Pancreas (tissue), 10 donors: ENCODE data around the gene SERPINH1. TPM values are rescaled to one million over a fixed set of nuclear protein-coding genes. Genes with fewer than 3 reads are reported as not detected.

Experiments
- ATAC-seq, 4 donors: fragments of 200-7000 bp; cut with Tn5 transposase; one replicate each; pipeline versions ENCODE4 v1.8.0 to v1.9.1; 2020; ENCODE audit warnings: mild to moderate bottlenecking in 4 of 4, moderate library complexity in 4 of 4
- DNase-seq, 6 donors: peaks; one replicate each; pipeline ENCODE4 v3.0.0-alpha.2; 2020
- FAIRE-seq: peaks from 2 replicates; lab custom pipeline; 2012; peaks lifted over from hg19 to GRCh38; lab: Jason Lieb, UNC
- H3K27ac ChIP-seq, 4 donors: fragments of 200-600 bp; sonication (generic); 1 replicate in 3 of 4; 2 replicates in 1 of 4; pipeline versions ENCODE4 v1.5.0 to v1.8.0; 2020
- H3K27me3 ChIP-seq, 4 donors: fragments of 200-600 bp; one replicate each; pipeline ENCODE4 v1.8.0; 2021
- H3K36me3 ChIP-seq, 3 donors: fragments of 200-600 bp; sonication (generic) in 1 of 3; one replicate each; pipeline versions ENCODE4 v1.5.0 to v1.8.0; 2020 to 2021
- H3K4me1 ChIP-seq, 3 donors: fragments of 200-600 bp; one replicate each; pipeline ENCODE4 v1.8.0; 2021
- H3K4me3 ChIP-seq, 4 donors: fragments of 200-600 bp; sonication (generic) in 2 of 4; one replicate each; pipeline versions ENCODE4 v1.5.0 to v1.8.0; 2020 to 2021
- H3K9me3 ChIP-seq, 4 donors: fragments of 200-600 bp; one replicate each; pipeline ENCODE4 v1.8.0; 2021
- WGBS, 2 donors: extraction: QIAGEN DNeasy Blood & Tissue Kit; methylation state at CpG; one replicate each; pipeline ENCODE4 v1.1.7; 2013; 5-methylcytosine and 5-hydroxymethylcytosine counted together
- intact Hi-C, 3 donors: fragments of 100-400 bp; cut with DNase I; formaldehyde crosslinking; loops; one replicate each; pipeline versions ENCODE4 v1.11.1 to v1.14.2; 2022
- polyA plus RNA-seq, 2 donors: library from polyadenylated mRNA; stranded (reverse); fragments of 200-250 nt; gene quantifications; one replicate each; pipeline ENCODE4 v1.2.3, GENCODE V29; 2013
- total RNA-seq, 6 donors: library from RNA; stranded (reverse); fragmentation: NEBNext Ultra II Directional in 4 of 6; extraction: Animal tissue kit (Norgen Biotek cat#: 25700) in 4 of 6; gene quantifications; one replicate each; pipeline versions ENCODE4 v1.2.1 to v1.2.4, GENCODE V29; 2021 to 2023
- TF ChIP-seq, protein P1 (sequence below), 4 donors: fragments of 200-600 bp; sonication (generic) in 3 of 4; IDR thresholded peaks; one replicate each; pipeline versions ENCODE4 v1.5.0 to v1.8.0; 2021; ENCODE audit warnings: antibody characterized with exemption in 4 of 4
- donor health status: healthy with polysubstance abuse.
- donor health status: DM: no; HTN: no; CAD: no; lungs with moderate emphysema.
- donor health status: DM: no; HTN: no; CAD: no.
- donor health status: control.
- donor health status: control.
- donor health status: Bipolar disorder and iron deficiency.
- donor health status: DM: yes; HTN: yes; CAD: no.
- donor health status: DM: no; HTN: no; CAD: no.
- donor health status: DM: no; HTN: no; CAD: no.
- donor health status: DM: yes; HTN: yes; CAD: no.

The SERPINH1 gene
- total RNA-seq (10 to 100 TPM in 5 of 6 donors, 1 to 10 TPM in 1; 9.3 to 87.7 (median 18.2) TPM), polyA plus RNA-seq (10 to 100 TPM; 22.7 to 25.9 TPM)

- intact Hi-C loops: no loop called here
- Histone ChIP-seq H3K27ac (peak within 1 kb of the TSS; percentile 95 to 98 (median 97)), H3K4me3 (peak within 1 kb of the TSS; percentile 55 to 94 (median 90)), H3K36me3 (peaks cover 0 to 7% (median 2%) of the 10 kb centered on the region in 3 donors), H3K4me1 (peaks cover 5 to 9% (median 6%) of the 10 kb centered on the region in 3 donors), H3K27me3 (no peaks in the 10 kb centered on the region), H3K9me3 (no peaks in the 10 kb centered on the region)
- DNase-seq (peak; percentile 83 to 94 (median 83)), FAIRE-seq (no peak), ATAC-seq (peak; percentile 88 to 94 (median 93))
- 0 to 1% methylated on average over 50 to 51 of the region's 51 CpGs for WGBS, 2 donors
- TF ChIP-seq, protein P1, sequence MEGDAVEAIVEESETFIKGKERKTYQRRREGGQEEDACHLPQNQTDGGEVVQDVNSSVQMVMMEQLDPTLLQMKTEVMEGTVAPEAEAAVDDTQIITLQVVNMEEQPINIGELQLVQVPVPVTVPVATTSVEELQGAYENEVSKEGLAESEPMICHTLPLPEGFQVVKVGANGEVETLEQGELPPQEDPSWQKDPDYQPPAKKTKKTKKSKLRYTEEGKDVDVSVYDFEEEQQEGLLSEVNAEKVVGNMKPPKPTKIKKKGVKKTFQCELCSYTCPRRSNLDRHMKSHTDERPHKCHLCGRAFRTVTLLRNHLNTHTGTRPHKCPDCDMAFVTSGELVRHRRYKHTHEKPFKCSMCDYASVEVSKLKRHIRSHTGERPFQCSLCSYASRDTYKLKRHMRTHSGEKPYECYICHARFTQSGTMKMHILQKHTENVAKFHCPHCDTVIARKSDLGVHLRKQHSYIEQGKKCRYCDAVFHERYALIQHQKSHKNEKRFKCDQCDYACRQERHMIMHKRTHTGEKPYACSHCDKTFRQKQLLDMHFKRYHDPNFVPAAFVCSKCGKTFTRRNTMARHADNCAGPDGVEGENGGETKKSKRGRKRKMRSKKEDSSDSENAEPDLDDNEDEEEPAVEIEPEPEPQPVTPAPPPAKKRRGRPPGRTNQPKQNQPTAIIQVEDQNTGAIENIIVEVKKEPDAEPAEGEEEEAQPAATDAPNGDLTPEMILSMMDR (IDR thresholded peaks at IDR 0.05): no peak
These were observed at the start of gene SERPINH1 for GRCh38 chr11:75562048-75562835. Gene SERPINH1, plus strand, starts transcription at chr11:75562253. Its CDS starts 4,097 bp downstream, at chr11:75566350.

GRCh38 chr11:75513250-75513649, 48.8 kb upstream of the SERPINH1 start:
- Histone ChIP-seq H3K4me1 (no peaks in the 10 kb centered on the region), H3K9me3 (no peaks in the 10 kb centered on the region), H3K36me3 (no peaks in the 10 kb centered on the region), H3K4me3 (no peak overlapping the region), H3K27ac (no peak overlapping the region), H3K27me3 (no peaks in the 10 kb centered on the region)
- no peak for FAIRE-seq
- intact Hi-C loops: no loop called here
- no peak for DNase-seq
- TF ChIP-seq, protein P1 (IDR thresholded peaks at IDR 0.05): no peak
- 45 to 46% methylated on average over 5 of the region's 5 CpGs for WGBS, 2 donors
- peak; percentile 31 to 57 (median 52) for ATAC-seq

- Histone ChIP-seq H3K9me3 (no peaks in the 10 kb centered on the region), H3K4me1 (no peaks in the 10 kb centered on the region), H3K27ac (no peak overlapping the region), H3K36me3 (no peaks in the 10 kb centered on the region), H3K4me3 (no peak overlapping the region), H3K27me3 (no peaks in the 10 kb centered on the region)
- TF ChIP-seq, protein P1 (IDR thresholded peaks at IDR 0.05): no peak
- DNase-seq (no peak), ATAC-seq (no peak), FAIRE-seq (no peak)
- intact Hi-C loops: no loop called here
These were observed 47.5 kb upstream of the SERPINH1 start for GRCh38 chr11:75514596-75514995.

DNA sequence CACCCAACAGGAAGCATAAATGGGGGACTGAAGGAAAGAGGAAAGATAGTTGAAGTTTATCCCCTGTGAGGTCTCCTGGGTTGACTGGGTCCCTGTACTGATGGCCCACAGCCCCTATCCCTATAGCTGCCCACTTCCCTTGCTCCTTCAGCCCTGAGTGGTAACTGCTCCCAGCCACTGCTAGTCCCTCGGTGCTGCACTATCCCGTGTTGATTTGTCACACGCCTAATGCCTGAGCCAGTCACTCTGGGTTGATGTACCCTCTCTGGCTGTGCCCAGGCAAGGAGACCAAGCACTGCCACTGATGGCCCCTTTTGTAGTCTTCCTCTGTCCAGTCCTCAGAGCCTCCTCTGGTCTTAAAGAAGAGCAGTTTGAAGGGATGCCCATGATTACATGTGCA, 45.9 kb upstream of the SERPINH1 start:
- FAIRE-seq (no peak), ATAC-seq (no peak), DNase-seq (no peak)
- intact Hi-C loops: no loop called here
- H3K9me3 ChIP-seq: no peaks in the 10 kb centered on the region
- H3K27ac ChIP-seq: no peak overlapping the region
- 96% methylated on average over 3 of the region's 3 CpGs for WGBS, 2 donors
- H3K4me3 ChIP-seq: no peak overlapping the region
- no peaks in the 10 kb centered on the region for H3K4me1 ChIP-seq
- TF ChIP-seq, protein P1 (IDR thresholded peaks at IDR 0.05): no peak
- H3K27me3 ChIP-seq: no peaks in the 10 kb centered on the region
- no peaks in the 10 kb centered on the region for H3K36me3 ChIP-seq

- DNase-seq: no peak
- 90 to 92% methylated on average over 7 of the region's 7 CpGs for WGBS, 2 donors
- no peaks in the 10 kb centered on the region for H3K9me3 ChIP-seq
- FAIRE-seq: no peak
- H3K27ac ChIP-seq: no peak overlapping the region
- no peak overlapping the region for H3K4me3 ChIP-seq
- intact Hi-C loops: no loop called here
- ATAC-seq: no peak
- H3K4me1 ChIP-seq: no peaks in the 10 kb centered on the region
- H3K36me3 ChIP-seq: no peaks in the 10 kb centered on the region
- H3K27me3 ChIP-seq: no peaks in the 10 kb centered on the region
- TF ChIP-seq, protein P1 (IDR thresholded peaks at IDR 0.05): no peak
These were observed 45.2 kb upstream of the SERPINH1 start for GRCh38 chr11:75516886-75517285.
